SK-N-SH treated with all-trans-retinoic acid at 6 μM for 48 hours (cell line): Measurements from ENCODE around the gene NCK2.

Experiments
- BACH2 ChIP-seq: fragments of 250-450 bp; sonication (Bioruptor Pico); IDR thresholded peaks from 2 replicates; pipeline ENCODE4 v1.9.0; 2021; ENCODE audit warnings: mild to moderate bottlenecking, borderline replicate concordance
- CREB5 ChIP-seq: fragments of 250-450 bp; sonication (Bioruptor Pico); IDR thresholded peaks from 2 replicates; pipeline ENCODE4 v1.5.1; 2020; ENCODE audit warnings: low read depth, mild to moderate bottlenecking, moderate library complexity
- CSDC2 ChIP-seq: fragments of 250-450 bp; sonication (Bioruptor Pico); IDR thresholded peaks from 2 replicates; pipeline ENCODE4 v1.5.0; 2020; ENCODE audit warnings: mild to moderate bottlenecking, moderate library complexity
- CSRNP3 ChIP-seq: fragments of 250-450 bp; sonication (Bioruptor Pico); IDR thresholded peaks from 2 replicates; pipeline ENCODE4 v1.5.1; 2021; ENCODE audit warnings: mild to moderate bottlenecking, moderate library complexity
- ESRRG ChIP-seq: fragments of 250-450 bp; sonication (Bioruptor Pico); IDR thresholded peaks from 2 replicates; pipeline ENCODE4 v1.6.1; 2021; ENCODE audit warnings: mild to moderate bottlenecking
- ZFP3 ChIP-seq: fragments of 250-450 bp; sonication (Bioruptor Pico); IDR thresholded peaks from 2 replicates; pipeline ENCODE4 v1.5.0; 2020; ENCODE audit warnings: mild to moderate bottlenecking, moderate library complexity
- ZFP30 ChIP-seq: fragments of 450-650 bp; formaldehyde crosslinking; IDR thresholded peaks from 2 replicates; pipeline ENCODE4 v1.5.0; 2022; ENCODE audit warnings: mild to moderate bottlenecking, moderate library complexity

GRCh38 chr2:105888625-105889024 lies 143.9 kb downstream of the NCK2 start:
- TF ChIP-seq ESRRG (CRISPR knock-in tag) = no peak
- TF ChIP-seq BACH2 = no peak
- TF ChIP-seq CSRNP3 (CRISPR knock-in tag) = no peak
- no peak for TF ChIP-seq ZFP3 (CRISPR knock-in tag)
- TF ChIP-seq CSDC2 (CRISPR knock-in tag) = no peak
- TF ChIP-seq CREB5 (CRISPR knock-in tag) = no peak
- no peak for TF ChIP-seq ZFP30 (CRISPR knock-in tag)
